ENCODE measurements around the gene SLC2A8. TPM values are rescaled to one million over a fixed set of nuclear protein-coding genes. Genes with fewer than 3 reads are reported as not detected.

The SLC2A8 gene
- total RNA-seq, 1 donor from 2014 or later: 21.8 TPM

GRCh38 chr9:127389381-127390247, 7.4 kb upstream of the SLC2A8 start:
- Histone ChIP-seq H3K4me1 (no peaks in the 10 kb centered on the region), H3K36me3 (no peaks in the 10 kb centered on the region), H3K27ac (no peak overlapping the region), H3K27me3 (no peaks in the 10 kb centered on the region), H3K4me3 (no peak overlapping the region), H3K9me3 (no peaks in the 10 kb centered on the region)
- no peak for ATAC-seq
- no peak for DNase-seq
- intact Hi-C loops (cut with DNase I): loop anchor here (10.0 kb wide), 1 partner anchor 175 kb away; no protein-coding TSS in a partner anchor
- no peak for TF ChIP-seq CTCF (IDR thresholded peaks at IDR 0.05)

GRCh38 chr9:127390248-127390545, 6.8 kb upstream of the SLC2A8 start:
- H3K27ac ChIP-seq: no peak overlapping the region

GRCh38 chr9:127390563-127390962, 6.4 kb upstream of the SLC2A8 start:
- DNase-seq: peak; percentile 39
- Histone ChIP-seq H3K4me3 (no peak overlapping the region), H3K36me3 (no peaks in the 10 kb centered on the region), H3K4me1 (no peaks in the 10 kb centered on the region), H3K27ac (no peak overlapping the region), H3K27me3 (no peaks in the 10 kb centered on the region), H3K9me3 (no peaks in the 10 kb centered on the region)
- no peak for ATAC-seq
- no peak for TF ChIP-seq CTCF (IDR thresholded peaks at IDR 0.05)
- intact Hi-C loops (cut with DNase I): loop anchor here (10.0 kb wide), 1 partner anchor 176 kb away; no protein-coding TSS in a partner anchor

More at GRCh38 chr9:127390248-127390545, 6.8 kb upstream of the SLC2A8 start:
- Histone ChIP-seq H3K4me3 (no peak overlapping the region), H3K4me1 (no peaks in the 10 kb centered on the region), H3K9me3 (no peaks in the 10 kb centered on the region), H3K27me3 (no peaks in the 10 kb centered on the region), H3K36me3 (no peaks in the 10 kb centered on the region)
- intact Hi-C loops (cut with DNase I): loop anchor here (10.0 kb wide), 1 partner anchor 175 kb away; no protein-coding TSS in a partner anchor
- DNase-seq (no peak), ATAC-seq (no peak)
- TF ChIP-seq CTCF (IDR thresholded peaks at IDR 0.05): no peak

- intact Hi-C loops (cut with DNase I): loop anchor here (10.0 kb wide), 1 partner anchor 177 kb away; no protein-coding TSS in a partner anchor
- TF ChIP-seq CTCF (IDR thresholded peaks at IDR 0.05): no peak
- DNase-seq: no peak
These were observed 4.8 kb upstream of the SLC2A8 start for GRCh38 chr9:127392166-127392565.

GRCh38 chr9:127392976-127393375, 4.0 kb upstream of the SLC2A8 start:
- no peak for TF ChIP-seq CTCF (IDR thresholded peaks at IDR 0.05)
- Histone ChIP-seq H3K9me3 (no peaks in the 10 kb centered on the region), H3K27me3 (no peaks in the 10 kb centered on the region), H3K36me3 (no peaks in the 10 kb centered on the region), H3K4me3 (no peak overlapping the region), H3K27ac (no peak overlapping the region), H3K4me1 (peaks cover 7% of the 10 kb centered on the region)
- peak; percentile 46 for DNase-seq
- ATAC-seq: no peak
- intact Hi-C loops (cut with DNase I): loop anchor here (10.0 kb wide), 1 partner anchor 178 kb away; no protein-coding TSS in a partner anchor

More at GRCh38 chr9:127392166-127392565, 4.8 kb upstream of the SLC2A8 start:
- Histone ChIP-seq H3K4me1 (peaks cover 5% of the 10 kb centered on the region), H3K36me3 (no peaks in the 10 kb centered on the region), H3K27me3 (no peaks in the 10 kb centered on the region), H3K9me3 (no peaks in the 10 kb centered on the region), H3K4me3 (no peak overlapping the region), H3K27ac (no peak overlapping the region)
- ATAC-seq: no peak
